H1 (cell line): Measurements from ENCODE around the gene DTX4. TPM values are rescaled to one million over a fixed set of nuclear protein-coding genes. Genes with fewer than 3 reads are reported as not detected.
A peak's percentile ranks its signal among the peaks of the same experiment; 100 is the strongest.

ENCODE experiments used
- KDM5A ChIP-seq: fragments of 200-600 bp; IDR thresholded peaks from 2 replicates; pipeline ENCODE4 v1.7.1; 2012; ENCODE audit warnings: mild to moderate bottlenecking, low read length, inconsistent platforms, mixed read lengths
- NANOG ChIP-seq: IDR thresholded peaks from 2 replicates; pipeline ENCODE4 v1.6.1; 2011; ENCODE audit warnings: low read length, low read depth, mild to moderate bottlenecking, inconsistent platforms; ENCODE audit not compliant: insufficient read depth, poor library complexity, severe bottlenecking
- RXRA ChIP-seq: IDR thresholded peaks from 2 replicates; pipeline ENCODE4 v1.6.1; 2011; ENCODE audit warnings: low read depth, mild to moderate bottlenecking, low read length, moderate library complexity; ENCODE audit not compliant: insufficient read depth
- SP2 ChIP-seq: IDR thresholded peaks from 2 replicates; pipeline ENCODE4 v1.6.1; 2012; ENCODE audit warnings: mild to moderate bottlenecking, low read length, inconsistent platforms
- TAF1 ChIP-seq: IDR thresholded peaks from 2 replicates; pipeline ENCODE4 v1.6.1; 2011; ENCODE audit warnings: mild to moderate bottlenecking, low read depth, low read length
- polyA plus RNA-seq, 7 experiments: library from polyadenylated mRNA; depleted of rRNA in 3 of 7; stranded (reverse) in 5 of 7; unstranded in 2 of 7; fragments of >200 nt in 5 of 7; fragments of 200-250 nt in 2 of 7; gene quantifications; 1 replicate in 5 of 7; 2 replicates in 1 of 7; 4 replicates in 1 of 7; pipeline versions ENCODE4 v1.2.1 to v1.2.3, GENCODE V29; 2011 to 2013; ENCODE audit warnings: missing spikeins in 2 of 7, mixed read lengths in 2 of 7
- total RNA-seq: library from RNA; stranded (reverse); fragmentation: NEBNext Ultra II Directional; extraction: Animal tissue kit (Norgen Biotek cat#: 25700); gene quantifications from 2 replicates; pipeline ENCODE4 v1.2.1, GENCODE V29; 2021
- TF ChIP-seq, protein P1 (sequence below), 3 experiments: IDR thresholded peaks; 1 replicate in 2 of 3; 2 replicates in 1 of 3; pipeline versions ENCODE4 v1.5.1 to v1.6.1; 2011; ENCODE audit warnings: low read length in 3 of 3, mild to moderate bottlenecking in 3 of 3, inconsistent platforms in 2 of 3, low read depth in 1 of 3, moderate library complexity in 1 of 3; ENCODE audit not compliant: insufficient read depth in 1 of 3; ENCODE audit errors: control extremely low read depth in 1 of 3
- TF ChIP-seq, protein P2 (sequence below): fragments of 300-600 bp; sonication (generic); IDR thresholded peaks from 2 replicates; pipeline ENCODE4 v1.7.1; 2012; ENCODE audit warnings: low read length, moderate library complexity, mild to moderate bottlenecking, inconsistent platforms; ENCODE audit not compliant: insufficient replicate concordance

Gene DTX4
- total and polyA plus RNA-seq, 2 of the 8 experiments (the other 6 are each of a cell fraction or from before 2014, with no cell fraction given) = 5.1 to 18.8 TPM

DNA sequence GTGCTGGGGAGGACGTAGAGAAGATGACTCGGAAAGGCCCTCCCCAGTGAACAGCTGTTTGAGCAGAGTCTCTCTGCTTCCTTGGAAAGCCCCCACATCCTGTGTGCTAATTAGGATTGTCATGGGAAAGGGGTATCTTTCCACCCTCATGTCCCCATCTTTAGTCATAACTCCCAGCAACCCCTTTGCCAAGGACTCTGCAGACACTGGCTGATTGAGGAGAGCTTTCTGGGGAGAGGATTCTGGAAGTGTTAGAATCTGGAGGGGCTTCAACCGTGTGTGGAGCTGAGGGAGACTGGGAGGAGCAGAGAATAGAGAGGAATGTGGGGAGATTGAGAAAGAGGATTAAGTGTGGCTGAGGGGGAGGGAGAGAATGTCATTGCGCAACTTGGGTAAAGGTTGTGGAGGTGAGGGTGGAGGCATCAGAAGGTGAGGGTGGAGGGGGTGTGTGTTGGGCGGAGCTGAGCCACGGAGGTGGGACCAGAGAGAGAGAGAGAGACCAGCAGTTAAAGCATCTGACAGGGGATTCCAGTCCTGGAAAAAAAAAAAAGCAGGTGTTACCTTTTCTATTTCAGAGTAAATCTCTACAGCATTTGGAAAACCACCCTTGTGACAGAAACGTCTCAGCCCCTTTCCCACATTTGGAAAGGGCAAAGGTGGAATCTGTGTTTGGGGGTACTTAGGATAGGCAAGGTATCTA, 2.2 kb downstream of the DTX4 start (continued):
- TF ChIP-seq, protein P1, sequence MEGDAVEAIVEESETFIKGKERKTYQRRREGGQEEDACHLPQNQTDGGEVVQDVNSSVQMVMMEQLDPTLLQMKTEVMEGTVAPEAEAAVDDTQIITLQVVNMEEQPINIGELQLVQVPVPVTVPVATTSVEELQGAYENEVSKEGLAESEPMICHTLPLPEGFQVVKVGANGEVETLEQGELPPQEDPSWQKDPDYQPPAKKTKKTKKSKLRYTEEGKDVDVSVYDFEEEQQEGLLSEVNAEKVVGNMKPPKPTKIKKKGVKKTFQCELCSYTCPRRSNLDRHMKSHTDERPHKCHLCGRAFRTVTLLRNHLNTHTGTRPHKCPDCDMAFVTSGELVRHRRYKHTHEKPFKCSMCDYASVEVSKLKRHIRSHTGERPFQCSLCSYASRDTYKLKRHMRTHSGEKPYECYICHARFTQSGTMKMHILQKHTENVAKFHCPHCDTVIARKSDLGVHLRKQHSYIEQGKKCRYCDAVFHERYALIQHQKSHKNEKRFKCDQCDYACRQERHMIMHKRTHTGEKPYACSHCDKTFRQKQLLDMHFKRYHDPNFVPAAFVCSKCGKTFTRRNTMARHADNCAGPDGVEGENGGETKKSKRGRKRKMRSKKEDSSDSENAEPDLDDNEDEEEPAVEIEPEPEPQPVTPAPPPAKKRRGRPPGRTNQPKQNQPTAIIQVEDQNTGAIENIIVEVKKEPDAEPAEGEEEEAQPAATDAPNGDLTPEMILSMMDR (IDR thresholded peaks at IDR 0.05; ENCODE audit: control extremely low read depth in 1 of 3, insufficient read depth in 1 of 3, low read depth in 1 of 3, low read length in 3 of 3) = no peak
- TF ChIP-seq SP2 (no peak), TAF1 (peak; percentile 49; the same call in 1 of the 2 replicates), NANOG (no peak), RXRA (0 out of 2 replicates have a peak, but pooled peaks have one; percentile 42), KDM5A (no peak)
- TF ChIP-seq, protein P2, sequence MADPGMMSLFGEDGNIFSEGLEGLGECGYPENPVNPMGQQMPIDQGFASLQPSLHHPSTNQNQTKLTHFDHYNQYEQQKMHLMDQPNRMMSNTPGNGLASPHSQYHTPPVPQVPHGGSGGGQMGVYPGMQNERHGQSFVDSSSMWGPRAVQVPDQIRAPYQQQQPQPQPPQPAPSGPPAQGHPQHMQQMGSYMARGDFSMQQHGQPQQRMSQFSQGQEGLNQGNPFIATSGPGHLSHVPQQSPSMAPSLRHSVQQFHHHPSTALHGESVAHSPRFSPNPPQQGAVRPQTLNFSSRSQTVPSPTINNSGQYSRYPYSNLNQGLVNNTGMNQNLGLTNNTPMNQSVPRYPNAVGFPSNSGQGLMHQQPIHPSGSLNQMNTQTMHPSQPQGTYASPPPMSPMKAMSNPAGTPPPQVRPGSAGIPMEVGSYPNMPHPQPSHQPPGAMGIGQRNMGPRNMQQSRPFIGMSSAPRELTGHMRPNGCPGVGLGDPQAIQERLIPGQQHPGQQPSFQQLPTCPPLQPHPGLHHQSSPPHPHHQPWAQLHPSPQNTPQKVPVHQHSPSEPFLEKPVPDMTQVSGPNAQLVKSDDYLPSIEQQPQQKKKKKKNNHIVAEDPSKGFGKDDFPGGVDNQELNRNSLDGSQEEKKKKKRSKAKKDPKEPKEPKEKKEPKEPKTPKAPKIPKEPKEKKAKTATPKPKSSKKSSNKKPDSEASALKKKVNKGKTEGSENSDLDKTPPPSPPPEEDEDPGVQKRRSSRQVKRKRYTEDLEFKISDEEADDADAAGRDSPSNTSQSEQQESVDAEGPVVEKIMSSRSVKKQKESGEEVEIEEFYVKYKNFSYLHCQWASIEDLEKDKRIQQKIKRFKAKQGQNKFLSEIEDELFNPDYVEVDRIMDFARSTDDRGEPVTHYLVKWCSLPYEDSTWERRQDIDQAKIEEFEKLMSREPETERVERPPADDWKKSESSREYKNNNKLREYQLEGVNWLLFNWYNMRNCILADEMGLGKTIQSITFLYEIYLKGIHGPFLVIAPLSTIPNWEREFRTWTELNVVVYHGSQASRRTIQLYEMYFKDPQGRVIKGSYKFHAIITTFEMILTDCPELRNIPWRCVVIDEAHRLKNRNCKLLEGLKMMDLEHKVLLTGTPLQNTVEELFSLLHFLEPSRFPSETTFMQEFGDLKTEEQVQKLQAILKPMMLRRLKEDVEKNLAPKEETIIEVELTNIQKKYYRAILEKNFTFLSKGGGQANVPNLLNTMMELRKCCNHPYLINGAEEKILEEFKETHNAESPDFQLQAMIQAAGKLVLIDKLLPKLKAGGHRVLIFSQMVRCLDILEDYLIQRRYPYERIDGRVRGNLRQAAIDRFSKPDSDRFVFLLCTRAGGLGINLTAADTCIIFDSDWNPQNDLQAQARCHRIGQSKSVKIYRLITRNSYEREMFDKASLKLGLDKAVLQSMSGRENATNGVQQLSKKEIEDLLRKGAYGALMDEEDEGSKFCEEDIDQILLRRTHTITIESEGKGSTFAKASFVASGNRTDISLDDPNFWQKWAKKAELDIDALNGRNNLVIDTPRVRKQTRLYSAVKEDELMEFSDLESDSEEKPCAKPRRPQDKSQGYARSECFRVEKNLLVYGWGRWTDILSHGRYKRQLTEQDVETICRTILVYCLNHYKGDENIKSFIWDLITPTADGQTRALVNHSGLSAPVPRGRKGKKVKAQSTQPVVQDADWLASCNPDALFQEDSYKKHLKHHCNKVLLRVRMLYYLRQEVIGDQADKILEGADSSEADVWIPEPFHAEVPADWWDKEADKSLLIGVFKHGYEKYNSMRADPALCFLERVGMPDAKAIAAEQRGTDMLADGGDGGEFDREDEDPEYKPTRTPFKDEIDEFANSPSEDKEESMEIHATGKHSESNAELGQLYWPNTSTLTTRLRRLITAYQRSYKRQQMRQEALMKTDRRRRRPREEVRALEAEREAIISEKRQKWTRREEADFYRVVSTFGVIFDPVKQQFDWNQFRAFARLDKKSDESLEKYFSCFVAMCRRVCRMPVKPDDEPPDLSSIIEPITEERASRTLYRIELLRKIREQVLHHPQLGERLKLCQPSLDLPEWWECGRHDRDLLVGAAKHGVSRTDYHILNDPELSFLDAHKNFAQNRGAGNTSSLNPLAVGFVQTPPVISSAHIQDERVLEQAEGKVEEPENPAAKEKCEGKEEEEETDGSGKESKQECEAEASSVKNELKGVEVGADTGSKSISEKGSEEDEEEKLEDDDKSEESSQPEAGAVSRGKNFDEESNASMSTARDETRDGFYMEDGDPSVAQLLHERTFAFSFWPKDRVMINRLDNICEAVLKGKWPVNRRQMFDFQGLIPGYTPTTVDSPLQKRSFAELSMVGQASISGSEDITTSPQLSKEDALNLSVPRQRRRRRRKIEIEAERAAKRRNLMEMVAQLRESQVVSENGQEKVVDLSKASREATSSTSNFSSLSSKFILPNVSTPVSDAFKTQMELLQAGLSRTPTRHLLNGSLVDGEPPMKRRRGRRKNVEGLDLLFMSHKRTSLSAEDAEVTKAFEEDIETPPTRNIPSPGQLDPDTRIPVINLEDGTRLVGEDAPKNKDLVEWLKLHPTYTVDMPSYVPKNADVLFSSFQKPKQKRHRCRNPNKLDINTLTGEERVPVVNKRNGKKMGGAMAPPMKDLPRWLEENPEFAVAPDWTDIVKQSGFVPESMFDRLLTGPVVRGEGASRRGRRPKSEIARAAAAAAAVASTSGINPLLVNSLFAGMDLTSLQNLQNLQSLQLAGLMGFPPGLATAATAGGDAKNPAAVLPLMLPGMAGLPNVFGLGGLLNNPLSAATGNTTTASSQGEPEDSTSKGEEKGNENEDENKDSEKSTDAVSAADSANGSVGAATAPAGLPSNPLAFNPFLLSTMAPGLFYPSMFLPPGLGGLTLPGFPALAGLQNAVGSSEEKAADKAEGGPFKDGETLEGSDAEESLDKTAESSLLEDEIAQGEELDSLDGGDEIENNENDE = no peak
